HepG2 (cell line): ENCODE data around the gene NT5C. TPM values are rescaled to one million over a fixed set of nuclear protein-coding genes. Genes with fewer than 3 reads are reported as not detected.

Source experiments
- ARHGAP35 ChIP-seq: sonication (generic); formaldehyde crosslinking; IDR thresholded peaks from 2 replicates; pipeline ENCODE4 v1.9.0; 2022; ENCODE audit warnings: mild to moderate bottlenecking, inconsistent platforms, moderate library complexity, missing genetic modification reagents, borderline replicate concordance
- DMAP1 ChIP-seq: IDR thresholded peaks from 2 replicates; pipeline ENCODE4 v1.6.1; 2016
- ERF ChIP-seq: IDR thresholded peaks from 2 replicates; pipeline ENCODE4 v1.6.1; 2018; ENCODE audit warnings: missing biosample characterization, missing genetic modification reagents
- GTF2F1 ChIP-seq: fragments of 150-350 bp; IDR thresholded peaks from 2 replicates; pipeline ENCODE4 v1.6.1; 2014; ENCODE audit warnings: low read length
- HMG20B ChIP-seq: conservative IDR thresholded peaks from 2 replicates; pipeline ENCODE4 v1.6.1; 2016; ENCODE audit warnings: missing genetic modification reagents, missing compliant biosample characterization
- HNF4G ChIP-seq, 2 experiments: sonication (generic) in 1 of 2; formaldehyde crosslinking in 1 of 2; IDR thresholded peaks; 2 replicates each; pipeline versions ENCODE4 v1.4.0 to v1.6.1; 2011 to 2020; ENCODE audit warnings: borderline replicate concordance in 2 of 2, low read depth in 2 of 2, mild to moderate bottlenecking in 2 of 2, low read length in 1 of 2, missing genetic modification reagents in 1 of 2, moderate library complexity in 1 of 2
- KDM6A ChIP-seq: IDR thresholded peaks from 2 replicates; pipeline ENCODE4 v1.6.1; 2016; ENCODE audit warnings: low read depth
- MIXL1 ChIP-seq: IDR thresholded peaks from 2 replicates; pipeline ENCODE4 v1.6.1; 2016
- MYNN ChIP-seq: sonication (generic); formaldehyde crosslinking; IDR thresholded peaks from 2 replicates; pipeline ENCODE4 v1.4.0; 2020; ENCODE audit warnings: mild to moderate bottlenecking, low read depth, missing genetic modification reagents
- NAIF1 ChIP-seq: sonication (generic); formaldehyde crosslinking; IDR thresholded peaks from 2 replicates; pipeline ENCODE4 v1.5.0; 2020; ENCODE audit warnings: mild to moderate bottlenecking, missing genetic modification reagents, borderline replicate concordance
- NFE2 ChIP-seq: sonication (generic); formaldehyde crosslinking; IDR thresholded peaks from 2 replicates; pipeline ENCODE4 v1.4.0; 2020; ENCODE audit warnings: missing genetic modification reagents
- NFKBIZ ChIP-seq: IDR thresholded peaks from 2 replicates; pipeline ENCODE4 v1.6.1; 2018; ENCODE audit warnings: missing genetic modification reagents, missing compliant biosample characterization
- SKIL ChIP-seq: sonication (generic); formaldehyde crosslinking; IDR thresholded peaks from 2 replicates; pipeline ENCODE4 v1.8.0; 2022; ENCODE audit warnings: missing genetic modification reagents, mild to moderate bottlenecking, moderate library complexity, borderline replicate concordance
- SPEN ChIP-seq: sonication (generic); formaldehyde crosslinking; IDR thresholded peaks from 2 replicates; pipeline ENCODE4 v1.5.1; 2020; ENCODE audit warnings: low read depth, mild to moderate bottlenecking, missing genetic modification reagents
- TCF7 ChIP-seq: sonication (generic); IDR thresholded peaks from 2 replicates; pipeline ENCODE4 v1.6.1; 2016; ENCODE audit warnings: antibody characterized with exemption, low read depth
- ZFY ChIP-seq: sonication (generic); formaldehyde crosslinking; IDR thresholded peaks from 2 replicates; pipeline ENCODE4 v1.4.0; 2020; ENCODE audit warnings: missing genetic modification reagents
- ZMYM3 ChIP-seq: sonication (generic); formaldehyde crosslinking; IDR thresholded peaks from 2 replicates; pipeline ENCODE4 v1.5.1; 2020; ENCODE audit warnings: mild to moderate bottlenecking, missing genetic modification reagents
- ZNF124 ChIP-seq: sonication (generic); formaldehyde crosslinking; IDR thresholded peaks from 2 replicates; pipeline ENCODE4 v1.4.0; 2020; ENCODE audit warnings: missing genetic modification reagents
- ZNF224 ChIP-seq: sonication (generic); formaldehyde crosslinking; IDR thresholded peaks from 2 replicates; pipeline ENCODE4 v1.5.0; 2020; ENCODE audit warnings: mild to moderate bottlenecking, missing genetic modification reagents
- ZNF329 ChIP-seq: sonication (generic); formaldehyde crosslinking; IDR thresholded peaks from 2 replicates; pipeline ENCODE4 v1.9.0; 2021; ENCODE audit warnings: low read depth, mild to moderate bottlenecking, missing genetic modification reagents
- ZNF749 ChIP-seq: sonication (generic); formaldehyde crosslinking; IDR thresholded peaks from 2 replicates; pipeline ENCODE4 v1.8.0; 2022; ENCODE audit warnings: mild to moderate bottlenecking, missing genetic modification reagents, moderate library complexity, borderline replicate concordance
- polyA plus RNA-seq, 8 experiments: library from polyadenylated mRNA; depleted of rRNA in 3 of 8; stranded (reverse) in 7 of 8; unstranded in 1 of 8; fragments of >200 nt; fragmentation: Illumina TruSeq in 4 of 8; extraction: Trizol in 4 of 8; gene quantifications; 2 replicates each; pipeline versions ENCODE4 v1.2.1 to v1.2.3, GENCODE V29; 2011 to 2016; ENCODE audit warnings: low read depth in 4 of 8, missing spikeins in 1 of 8, mixed read lengths in 1 of 8; ENCODE audit not compliant: insufficient read depth in 1 of 8
- total RNA-seq, 5 experiments: library from RNA; depleted of rRNA; stranded (reverse); fragments of >200 nt; fragmentation: Illumina TruSeq; extraction: Trizol; gene quantifications; 2 replicates each; pipeline ENCODE4 v1.2.3, GENCODE V29; 2016; ENCODE audit warnings: low read depth in 1 of 5
- TF ChIP-seq, protein P1 (sequence below): sonication (generic); formaldehyde crosslinking; conservative IDR thresholded peaks from 2 replicates; pipeline ENCODE4 v1.8.0; 2022; ENCODE audit warnings: mild to moderate bottlenecking, moderate library complexity, missing genetic modification reagents
- TF ChIP-seq, protein P2 (sequence below), 2 experiments: sonication (generic) in 1 of 2; formaldehyde crosslinking in 1 of 2; IDR thresholded peaks; 2 replicates each; pipeline versions ENCODE4 v1.4.0 to v1.6.1; 2018 to 2020; ENCODE audit warnings: missing genetic modification reagents in 2 of 2, borderline replicate concordance in 1 of 2, low read depth in 1 of 2, mild to moderate bottlenecking in 1 of 2, missing biosample characterization in 1 of 2
- TF ChIP-seq, protein P3 (sequence below): IDR thresholded peaks from 2 replicates; pipeline ENCODE4 v1.6.1; 2016; ENCODE audit warnings: low read depth, borderline replicate concordance
- TF ChIP-seq, protein P4 (sequence below): IDR thresholded peaks from 2 replicates; pipeline ENCODE4 v1.6.1; 2012; ENCODE audit warnings: inconsistent platforms

The NT5C gene
- total and polyA plus RNA-seq, 2 of the 13 experiments (the other 11 are each of a cell fraction or from before 2014, with no cell fraction given) = 42.8 to 48.6 TPM

DNA sequence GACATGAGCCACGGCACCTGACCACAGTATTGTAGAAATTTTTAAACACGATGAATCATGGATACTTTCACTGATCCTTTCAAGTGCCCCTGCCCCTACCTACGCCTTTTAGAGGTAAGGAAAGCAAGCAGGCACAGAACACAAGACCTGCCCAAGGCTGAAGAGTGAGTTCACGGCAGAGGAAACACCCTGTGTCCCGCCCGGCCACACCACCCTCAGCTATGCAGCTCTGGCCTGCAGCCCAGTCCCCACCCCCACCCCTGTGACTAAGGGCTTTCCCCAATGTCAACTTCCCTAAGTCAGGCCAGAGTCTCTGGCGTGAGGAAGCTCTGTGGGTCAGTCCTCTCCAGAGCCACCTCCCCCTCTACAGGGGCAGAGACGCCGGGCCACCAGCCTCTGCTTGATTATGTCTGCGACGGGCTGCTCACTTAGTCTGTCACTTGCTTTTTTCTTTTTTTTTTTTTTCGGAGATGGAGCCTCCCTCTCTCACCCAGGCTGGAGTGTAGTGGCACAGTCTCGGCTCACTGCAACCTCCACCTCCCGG lies 35.4 kb downstream of the NT5C start (continued):
- TF ChIP-seq NFKBIZ = no peak
- TF ChIP-seq MIXL1 (CRISPR knock-in tag) = no peak
- no peak; the same call in 1 of the 2 replicates for TF ChIP-seq HNF4G (IDR thresholded peaks at IDR 0.05; ENCODE audit: borderline replicate concordance, low read depth, low read length)
- TF ChIP-seq HNF4G (CRISPR knock-in tag; IDR thresholded peaks at IDR 0.05; ENCODE audit: borderline replicate concordance, low read depth) = no peak
- TF ChIP-seq MYNN (CRISPR knock-in tag) = no peak
- TF ChIP-seq, protein P1, sequence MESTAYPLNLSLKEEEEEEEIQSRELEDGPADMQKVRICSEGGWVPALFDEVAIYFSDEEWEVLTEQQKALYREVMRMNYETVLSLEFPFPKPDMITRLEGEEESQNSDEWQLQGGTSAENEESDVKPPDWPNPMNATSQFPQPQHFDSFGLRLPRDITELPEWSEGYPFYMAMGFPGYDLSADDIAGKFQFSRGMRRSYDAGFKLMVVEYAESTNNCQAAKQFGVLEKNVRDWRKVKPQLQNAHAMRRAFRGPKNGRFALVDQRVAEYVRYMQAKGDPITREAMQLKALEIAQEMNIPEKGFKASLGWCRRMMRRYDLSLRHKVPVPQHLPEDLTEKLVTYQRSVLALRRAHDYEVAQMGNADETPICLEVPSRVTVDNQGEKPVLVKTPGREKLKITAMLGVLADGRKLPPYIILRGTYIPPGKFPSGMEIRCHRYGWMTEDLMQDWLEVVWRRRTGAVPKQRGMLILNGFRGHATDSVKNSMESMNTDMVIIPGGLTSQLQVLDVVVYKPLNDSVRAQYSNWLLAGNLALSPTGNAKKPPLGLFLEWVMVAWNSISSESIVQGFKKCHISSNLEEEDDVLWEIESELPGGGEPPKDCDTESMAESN = no peak
- TF ChIP-seq NFE2 (CRISPR knock-in tag) = peak; percentile 78
- no peak for TF ChIP-seq ZFY (CRISPR knock-in tag)
- TF ChIP-seq KDM6A = no peak
- TF ChIP-seq, protein P2, sequence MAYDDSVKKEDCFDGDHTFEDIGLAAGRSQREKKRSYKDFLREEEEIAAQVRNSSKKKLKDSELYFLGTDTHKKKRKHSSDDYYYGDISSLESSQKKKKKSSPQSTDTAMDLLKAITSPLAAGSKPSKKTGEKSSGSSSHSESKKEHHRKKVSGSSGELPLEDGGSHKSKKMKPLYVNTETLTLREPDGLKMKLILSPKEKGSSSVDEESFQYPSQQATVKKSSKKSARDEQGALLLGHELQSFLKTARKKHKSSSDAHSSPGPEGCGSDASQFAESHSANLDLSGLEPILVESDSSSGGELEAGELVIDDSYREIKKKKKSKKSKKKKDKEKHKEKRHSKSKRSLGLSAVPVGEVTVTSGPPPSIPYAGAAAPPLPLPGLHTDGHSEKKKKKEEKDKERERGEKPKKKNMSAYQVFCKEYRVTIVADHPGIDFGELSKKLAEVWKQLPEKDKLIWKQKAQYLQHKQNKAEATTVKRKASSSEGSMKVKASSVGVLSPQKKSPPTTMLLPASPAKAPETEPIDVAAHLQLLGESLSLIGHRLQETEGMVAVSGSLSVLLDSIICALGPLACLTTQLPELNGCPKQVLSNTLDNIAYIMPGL (CRISPR knock-in tag; IDR thresholded peaks at IDR 0.05; ENCODE audit: borderline replicate concordance in 1 of 2, low read depth in 1 of 2) = peak in 1 of 2 experiments; percentile 53; a peak in 1 of 4 replicates
- TF ChIP-seq SKIL (CRISPR knock-in tag) = peak; percentile 54; the same call in 1 of the 2 replicates
- TF ChIP-seq ZNF749 = no peak
- TF ChIP-seq ZMYM3 = peak; percentile 60; the same call in 1 of the 2 replicates
- no peak for TF ChIP-seq NAIF1 (CRISPR knock-in tag)
- TF ChIP-seq ZNF224 = no peak
- no peak for TF ChIP-seq ZNF124
- no peak for TF ChIP-seq HMG20B (CRISPR knock-in tag)
- TF ChIP-seq ZNF329 = no peak
- TF ChIP-seq DMAP1 (CRISPR knock-in tag) = peak; percentile 25; the same call in 1 of the 2 replicates
- TF ChIP-seq TCF7 = no peak
- 0 out of 2 replicates have a peak, but pooled peaks have one; percentile 43 for TF ChIP-seq SPEN (CRISPR knock-in tag)
- TF ChIP-seq, protein P3, sequence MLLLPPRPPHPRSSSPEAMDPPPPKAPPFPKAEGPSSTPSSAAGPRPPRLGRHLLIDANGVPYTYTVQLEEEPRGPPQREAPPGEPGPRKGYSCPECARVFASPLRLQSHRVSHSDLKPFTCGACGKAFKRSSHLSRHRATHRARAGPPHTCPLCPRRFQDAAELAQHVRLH (CRISPR knock-in tag) = peak; percentile 53; the same call in 1 of the 2 replicates
- TF ChIP-seq, protein P4, sequence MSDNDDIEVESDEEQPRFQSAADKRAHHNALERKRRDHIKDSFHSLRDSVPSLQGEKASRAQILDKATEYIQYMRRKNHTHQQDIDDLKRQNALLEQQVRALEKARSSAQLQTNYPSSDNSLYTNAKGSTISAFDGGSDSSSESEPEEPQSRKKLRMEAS = peak; percentile 54; the same call in 1 of the 2 replicates
- no peak for TF ChIP-seq ARHGAP35 (CRISPR knock-in tag)
- TF ChIP-seq GTF2F1 = no peak
- peak; percentile 71; the same call in 1 of the 2 replicates for TF ChIP-seq ERF (CRISPR knock-in tag)
